Sciatic nerve (tissue), 2 donors: ENCODE measurements around the gene DIP2C. TPM values are rescaled to one million over a fixed set of nuclear protein-coding genes. Genes with fewer than 3 reads are reported as not detected.
A peak's percentile ranks its signal among the peaks of the same experiment; 100 is the strongest.
"Not testable (repeated sequence)": the region's sequence is repeated elsewhere in the genome, so short reads cannot be mapped to it uniquely, and the experiment has no call there.

Experiments
- ATAC-seq: fragments of 200-7000 bp; cut with Tn5 transposase; one replicate; pipeline ENCODE4 v1.9.1; 2020; ENCODE audit warnings: mild to moderate bottlenecking, moderate library complexity
- DNase-seq: peaks from one replicate; pipeline ENCODE4 v3.0.0-alpha.2; 2020; ENCODE audit warnings: low spot score
- intact Hi-C: fragments of 100-400 bp; cut with DNase I; formaldehyde crosslinking; loops from one replicate; pipeline ENCODE4 v1.14.2; 2022
- total RNA-seq: library from RNA; stranded (reverse); fragmentation: NEBNext Ultra II Directional; extraction: Animal tissue kit (Norgen Biotek cat#: 25700); gene quantifications from one replicate; pipeline ENCODE4 v1.2.1, GENCODE V29; 2021
- donor health status: DM: no; HTN: no; CAD: no.
- donor health status: DM: no; HTN: no; CAD: no.

Gene DIP2C
- total RNA-seq, 1 donor from 2014 or later = 38.7 TPM

DNA sequence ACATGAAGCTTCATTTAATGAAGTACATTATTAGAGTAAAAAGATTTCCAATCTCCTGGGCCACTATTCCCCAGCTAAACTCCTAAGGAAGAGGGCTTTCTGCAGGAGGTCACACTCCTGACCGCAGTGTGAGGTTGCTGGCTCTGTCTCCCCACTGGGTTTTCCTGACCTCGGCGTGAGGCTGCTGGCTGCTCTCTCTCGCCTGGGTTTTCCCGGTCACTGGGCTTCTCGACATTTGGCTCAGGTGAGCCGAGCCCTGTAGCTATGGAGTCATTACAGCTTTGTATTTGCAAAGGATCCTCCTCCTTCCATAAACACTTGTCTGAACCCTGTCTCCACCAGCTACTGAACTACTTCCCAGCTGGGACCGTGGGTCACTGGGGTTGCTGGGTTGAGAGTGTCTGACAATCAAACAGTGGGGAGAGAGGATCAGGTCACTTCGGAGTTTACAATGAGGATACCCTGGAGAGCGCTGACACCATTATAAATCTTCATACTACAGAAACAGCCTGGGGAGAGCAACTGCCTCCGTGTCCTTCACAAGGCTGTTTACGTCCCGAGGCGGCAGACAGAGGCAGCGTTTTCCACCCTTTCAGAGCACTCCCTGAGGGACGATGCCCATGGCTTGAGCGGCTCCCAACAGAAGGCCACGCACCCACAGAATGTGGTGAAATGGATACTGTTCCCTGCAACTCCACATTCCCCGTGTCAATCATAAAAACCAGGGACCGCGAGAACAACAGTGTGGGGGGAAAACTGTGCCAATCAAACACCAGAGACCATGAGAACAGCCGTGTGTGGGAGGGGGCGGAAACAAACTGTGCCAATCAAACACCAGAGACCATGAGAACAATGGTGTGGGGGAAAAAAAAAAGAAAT lies 328.0 kb downstream of the DIP2C start:
- peak; percentile 65 for ATAC-seq
- no peak for DNase-seq
- intact Hi-C loops = no loop called here

DNA sequence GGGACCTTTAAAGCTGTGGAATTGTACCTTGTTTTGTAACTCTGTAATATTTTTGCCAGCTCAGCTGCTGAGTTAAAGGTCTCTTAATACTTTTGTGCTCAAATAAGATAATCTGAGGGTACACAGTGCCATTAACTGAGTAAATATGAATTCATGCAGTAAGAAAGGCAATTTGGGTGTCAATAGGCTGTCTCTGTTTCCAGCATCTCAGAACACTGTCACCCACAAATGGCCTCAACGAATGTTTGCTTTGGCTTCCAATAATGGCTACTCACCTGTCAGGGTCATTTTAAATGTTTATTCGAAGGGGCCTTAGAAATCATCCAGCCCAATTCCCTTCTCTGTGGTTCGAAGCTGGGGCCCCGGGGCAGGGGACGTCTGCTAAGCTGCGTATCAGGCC lies 328.8 kb downstream of the DIP2C start:
- intact Hi-C loops = no loop called here

DNA sequence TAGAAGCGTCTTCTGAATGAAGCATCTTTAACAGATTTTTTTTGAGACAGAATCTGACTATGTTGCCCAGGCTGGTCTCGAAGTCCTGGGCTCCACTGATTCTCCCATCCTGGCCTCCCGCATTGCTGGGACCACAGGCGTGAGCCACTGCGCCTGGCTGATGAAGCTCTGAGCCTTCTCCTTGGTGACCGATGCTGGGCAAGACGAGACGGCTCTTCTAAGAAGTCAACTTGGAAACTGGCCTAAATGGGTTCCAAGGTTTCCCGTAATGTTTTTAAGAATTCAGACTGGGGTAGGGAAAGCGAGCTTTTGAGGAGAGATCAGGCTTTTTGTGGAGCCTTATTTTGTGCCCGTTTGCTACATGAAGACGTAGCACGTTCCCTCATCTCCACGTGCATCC lies 329.7 kb downstream of the DIP2C start:
- DNase-seq (no peak), ATAC-seq (no peak)
- intact Hi-C loops = no loop called here

More for the DNA sequence above, 328.8 kb downstream of the DIP2C start:
- ATAC-seq (no peak), DNase-seq (no peak)

DNA sequence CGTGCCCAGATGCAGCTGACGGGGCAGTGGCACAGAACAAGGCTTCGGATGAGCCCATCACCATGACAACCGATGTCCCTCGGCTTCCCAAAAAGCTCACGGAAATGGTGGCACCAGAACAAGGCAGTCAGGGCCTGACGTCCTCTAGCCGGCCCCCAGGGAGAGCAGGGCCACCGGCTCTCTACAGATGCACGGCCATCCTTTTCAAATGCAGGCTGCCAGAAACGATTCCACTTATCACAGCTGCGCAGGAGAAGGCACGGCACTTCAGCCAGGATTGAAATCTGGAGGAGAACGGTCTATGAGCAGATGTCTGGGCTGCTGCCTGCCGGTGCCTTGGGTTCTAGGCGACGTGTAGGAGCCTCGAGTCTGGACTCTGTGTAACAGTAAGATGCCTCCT lies 330.4 kb downstream of the DIP2C start:
- intact Hi-C loops = no loop called here
- no peak for DNase-seq
- no peak for ATAC-seq

DNA sequence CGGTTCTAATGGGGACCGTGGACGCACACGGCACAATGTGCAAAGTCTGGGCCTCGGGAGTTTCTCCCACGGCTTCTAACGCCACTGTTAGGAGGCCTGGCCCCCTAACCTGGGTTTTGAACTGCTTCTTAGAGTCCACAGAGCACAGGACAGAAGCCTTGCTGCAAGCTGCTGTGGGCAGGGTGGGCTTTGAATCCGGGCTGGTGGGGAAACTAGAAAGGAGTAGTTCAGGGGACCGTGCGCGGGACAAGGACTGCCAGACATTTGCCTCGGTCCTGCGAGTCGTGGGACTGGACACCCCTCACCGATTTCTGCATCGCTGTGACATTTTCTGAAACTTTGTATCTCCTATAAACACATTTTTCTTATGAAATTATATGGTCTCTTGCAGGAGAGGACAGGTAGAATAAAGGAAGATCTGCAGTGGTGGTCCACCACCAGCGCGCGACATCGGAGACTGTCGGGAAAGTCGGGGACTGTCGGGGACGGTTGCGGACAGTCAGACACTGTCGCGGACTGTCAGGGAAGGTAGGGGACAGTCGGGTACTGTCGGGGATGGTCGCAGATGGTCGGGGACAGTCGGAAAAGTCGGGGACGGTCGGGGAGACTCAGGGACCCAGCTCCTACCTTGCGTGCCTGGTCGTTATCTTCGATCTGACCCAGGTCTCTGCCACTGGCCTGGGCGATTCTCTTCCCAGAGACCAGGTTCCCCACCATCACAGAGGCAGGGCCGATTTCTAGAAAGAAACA lies 332.1 kb downstream of the DIP2C start:
- DNase-seq = no peak
- intact Hi-C loops = no loop called here

DNA sequence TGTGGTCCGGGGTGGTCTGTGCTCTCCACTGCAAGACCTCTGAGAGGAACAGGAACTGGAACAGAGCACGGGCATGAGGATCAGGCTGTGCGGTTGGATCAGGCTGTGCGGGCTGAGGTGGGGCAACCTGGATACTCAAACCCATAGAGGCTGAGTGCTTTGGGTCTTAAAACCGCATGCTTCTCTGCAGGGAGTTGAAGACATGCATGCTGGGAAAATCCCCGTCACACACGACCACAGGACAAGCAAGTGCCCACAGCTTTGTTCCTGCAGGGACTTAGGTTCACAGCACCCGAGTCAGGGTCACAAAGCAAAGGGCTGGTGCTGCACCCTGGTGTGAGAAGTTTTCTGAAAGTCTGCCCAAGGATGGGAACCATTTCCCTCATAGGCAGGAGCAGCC lies 333.0 kb downstream of the DIP2C start:
- DNase-seq = no peak
- intact Hi-C loops = no loop called here
- no peak for ATAC-seq

More for the DNA sequence above, 332.1 kb downstream of the DIP2C start:
- ATAC-seq = no peak

DNA sequence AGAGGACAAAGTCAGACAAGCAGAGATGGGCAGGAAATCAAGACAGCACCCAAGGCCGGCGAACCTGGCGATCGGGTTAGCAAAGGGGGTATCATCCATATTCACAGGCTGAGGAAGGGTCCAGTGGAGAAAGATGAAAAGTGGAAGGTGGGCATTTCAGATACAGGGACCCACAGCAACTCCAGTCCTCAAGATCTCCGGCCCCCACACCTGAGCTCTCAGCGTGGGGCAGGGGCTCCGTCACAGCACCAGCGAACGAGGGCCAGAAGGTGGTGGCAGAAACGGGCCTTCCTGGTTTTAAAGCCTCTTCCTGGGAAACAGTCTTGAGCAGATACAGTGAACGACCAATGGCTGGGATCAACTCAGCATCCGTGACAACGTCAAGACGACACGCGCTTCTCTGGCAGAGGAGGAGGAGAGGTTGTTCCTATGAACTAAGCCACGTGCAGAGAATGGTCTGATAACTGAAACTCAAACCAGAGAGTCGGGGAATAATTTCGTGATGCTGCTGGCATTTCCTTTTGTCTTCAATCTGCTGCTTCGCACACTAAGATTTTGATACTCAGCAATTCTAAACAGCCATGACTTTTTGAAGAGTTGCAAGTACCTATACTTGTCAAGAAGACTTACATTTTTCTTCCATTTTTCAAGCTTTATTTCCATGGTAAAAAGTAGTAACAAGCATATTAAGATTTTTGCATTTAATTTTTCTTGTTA lies 334.4 kb downstream of the DIP2C start:
- intact Hi-C loops = no loop called here
- DNase-seq (no peak), ATAC-seq (no peak)

DNA sequence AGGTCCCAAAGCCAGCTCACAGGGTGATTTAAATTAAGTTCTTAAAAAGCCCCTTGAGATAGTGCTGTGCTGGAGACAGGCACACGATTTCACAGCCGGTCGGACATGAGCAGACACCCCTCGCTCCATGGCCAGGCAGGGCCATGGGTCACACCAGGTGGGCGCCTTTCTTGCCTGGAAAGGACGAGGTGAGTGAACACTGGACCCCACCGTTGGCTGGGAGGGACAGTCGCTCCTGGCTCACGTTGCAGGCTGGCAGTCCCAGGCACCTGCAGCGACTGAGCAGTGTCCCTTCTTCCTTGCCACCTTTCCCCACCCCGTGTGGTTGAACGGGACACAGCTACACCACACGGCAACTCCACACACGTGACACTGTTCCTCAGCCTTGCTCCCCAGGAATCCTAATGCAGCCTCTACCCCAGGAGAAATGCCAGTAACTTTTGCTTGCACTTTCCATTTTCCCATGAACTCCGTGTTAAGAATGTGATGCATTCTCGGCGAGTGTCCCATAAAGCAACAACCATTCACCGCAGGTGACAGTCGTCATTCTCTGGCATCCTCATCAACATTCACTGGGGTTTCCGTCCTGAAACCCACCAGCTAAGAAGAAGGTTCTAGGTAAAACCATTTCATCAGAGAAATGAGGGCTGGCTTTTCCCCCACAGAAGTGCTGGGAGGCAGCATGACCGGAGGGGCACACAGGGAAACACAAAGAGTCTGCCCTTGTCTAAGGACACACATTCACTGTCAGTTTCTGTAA lies 336.8 kb downstream of the DIP2C start:
- DNase-seq = no peak
- ATAC-seq = no peak
- intact Hi-C loops = no loop called here

DNA sequence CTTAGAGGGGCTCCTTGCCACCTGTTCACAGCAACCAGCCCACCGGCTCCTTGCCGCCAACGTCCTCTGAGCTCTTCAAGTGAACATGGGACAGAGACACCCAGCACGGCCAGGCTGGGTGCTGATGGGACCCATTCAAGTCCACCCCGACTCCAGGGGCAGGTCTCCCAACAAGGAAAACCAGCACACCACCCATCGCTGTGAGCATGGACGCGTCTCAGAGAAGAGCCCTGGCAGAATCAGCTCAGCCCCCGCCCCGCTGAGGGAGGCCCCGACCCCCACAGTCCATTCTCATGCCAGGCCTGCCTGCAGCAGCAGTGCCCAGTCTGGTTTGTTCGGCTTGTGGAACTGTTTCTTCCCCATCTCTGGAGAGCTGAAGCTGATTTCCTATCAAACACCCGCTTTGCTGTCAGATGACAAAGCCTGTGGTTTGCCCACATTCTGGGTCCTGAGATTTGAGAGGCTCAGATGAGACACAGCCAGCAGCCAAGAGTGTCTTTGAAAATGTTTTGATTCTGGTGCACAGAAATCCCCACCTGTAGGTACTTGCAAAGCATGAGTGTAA lies 337.6 kb downstream of the DIP2C start:
- DNase-seq = peak; percentile 52
- intact Hi-C loops = no loop called here
- ATAC-seq = no peak

DNA sequence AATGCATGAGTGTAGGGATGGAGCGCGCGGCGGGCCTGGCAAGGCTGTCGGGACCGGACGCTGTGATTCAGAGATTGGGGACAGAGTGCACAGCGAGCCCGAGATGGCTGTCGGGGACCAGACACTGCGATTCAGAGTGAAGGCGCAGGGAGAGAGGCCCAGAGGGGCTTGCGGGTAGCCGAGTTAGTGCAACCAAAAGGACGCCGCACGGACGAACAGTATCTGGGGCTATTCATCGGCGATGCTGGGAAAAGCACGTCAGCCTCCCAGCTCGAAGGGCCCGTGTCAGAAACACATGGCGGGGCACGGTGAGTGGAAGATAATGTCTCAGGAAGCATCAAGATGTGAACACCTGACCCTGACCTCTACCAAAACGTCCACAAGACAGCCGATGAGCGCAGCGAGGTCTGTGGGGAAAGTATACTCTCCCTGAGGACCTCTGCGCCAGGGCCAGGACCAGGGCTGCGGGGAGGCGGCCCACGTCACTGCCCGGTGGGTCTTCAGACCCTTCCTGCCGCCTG lies 338.4 kb downstream of the DIP2C start:
- intact Hi-C loops = no loop called here
- ATAC-seq (no peak), DNase-seq (no peak)

DNA sequence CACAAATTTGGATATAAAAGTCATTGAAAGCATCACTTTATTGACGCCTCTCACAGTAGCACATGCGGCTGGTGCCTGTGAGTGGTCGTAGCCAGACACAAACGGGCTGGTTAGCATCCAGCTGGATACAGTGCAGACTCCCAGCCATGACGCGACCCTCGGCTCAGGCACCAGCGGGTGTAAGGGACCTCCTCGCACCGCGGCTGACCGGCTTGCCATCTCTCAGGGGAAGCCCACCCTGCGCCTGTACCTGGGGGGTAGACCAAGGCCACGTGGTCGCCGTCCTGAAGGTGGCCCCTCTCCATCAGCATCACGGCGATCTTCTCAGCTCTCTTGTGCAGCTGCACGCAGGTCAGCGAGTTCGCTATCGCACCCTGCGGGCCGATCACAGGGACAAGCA lies 340.4 kb downstream of the DIP2C start:
- ATAC-seq (no peak), DNase-seq (no peak)
- intact Hi-C loops = no loop called here

DNA sequence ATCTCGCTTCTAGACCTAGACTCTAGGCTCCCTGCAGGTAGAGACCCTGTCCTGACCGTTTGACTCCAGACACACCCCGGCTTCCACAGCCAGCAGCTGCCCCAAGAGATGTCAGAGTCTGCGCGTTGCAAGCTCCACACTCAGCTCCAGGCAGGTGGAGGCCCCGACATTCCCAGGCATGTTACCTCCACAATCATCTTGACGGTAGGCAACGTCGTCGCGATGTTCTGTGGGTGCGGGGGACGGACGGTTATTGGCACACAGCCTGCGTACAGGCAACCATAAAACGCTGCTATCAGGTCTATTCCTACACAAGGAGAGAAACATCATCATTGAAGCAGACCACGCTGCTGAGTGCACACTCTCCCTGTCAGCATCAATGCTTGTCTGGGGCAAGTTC lies 341.0 kb downstream of the DIP2C start:
- no peak for ATAC-seq
- DNase-seq = no peak
- intact Hi-C loops = no loop called here

DNA sequence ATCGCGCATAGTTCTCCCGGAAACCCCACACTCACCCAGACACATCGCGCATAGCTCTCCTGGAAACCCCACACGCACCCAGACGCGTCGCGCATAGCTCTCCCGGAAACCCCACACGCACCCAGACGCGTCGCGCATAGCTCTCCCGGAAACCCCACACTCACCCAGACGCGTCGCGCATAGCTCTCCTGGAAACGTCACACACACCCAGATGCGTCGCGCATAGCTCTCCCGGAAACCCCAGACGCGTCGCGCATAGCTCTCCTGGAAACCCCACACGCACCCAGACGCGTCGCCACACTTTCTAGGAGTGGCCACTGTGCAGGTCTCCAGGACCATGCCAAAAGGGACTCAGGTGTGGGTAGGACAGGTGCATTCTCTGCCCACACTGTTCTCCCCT lies 341.7 kb downstream of the DIP2C start:
- ATAC-seq, DNase-seq, intact Hi-C loops: not testable (repeated sequence)

DNA sequence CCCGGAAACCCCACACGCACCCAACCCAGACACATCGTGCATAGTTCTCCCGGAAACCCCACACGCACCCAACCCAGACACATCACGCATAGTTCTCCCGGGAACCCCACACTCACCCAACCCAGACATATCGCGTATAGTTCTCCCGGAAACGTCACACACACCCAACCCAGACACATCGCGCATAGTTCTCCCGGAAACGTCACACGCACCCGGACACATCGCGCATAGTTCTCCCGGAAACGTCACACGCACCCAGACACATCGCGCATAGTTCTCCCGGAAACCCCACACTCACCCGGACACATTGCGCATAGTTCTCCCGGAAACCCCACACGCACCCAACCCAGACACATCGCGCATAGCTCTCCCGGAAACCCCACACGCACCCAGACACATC lies 342.3 kb downstream of the DIP2C start:
- DNase-seq = peak; percentile 30
- ATAC-seq, intact Hi-C loops: not testable (repeated sequence)

DNA sequence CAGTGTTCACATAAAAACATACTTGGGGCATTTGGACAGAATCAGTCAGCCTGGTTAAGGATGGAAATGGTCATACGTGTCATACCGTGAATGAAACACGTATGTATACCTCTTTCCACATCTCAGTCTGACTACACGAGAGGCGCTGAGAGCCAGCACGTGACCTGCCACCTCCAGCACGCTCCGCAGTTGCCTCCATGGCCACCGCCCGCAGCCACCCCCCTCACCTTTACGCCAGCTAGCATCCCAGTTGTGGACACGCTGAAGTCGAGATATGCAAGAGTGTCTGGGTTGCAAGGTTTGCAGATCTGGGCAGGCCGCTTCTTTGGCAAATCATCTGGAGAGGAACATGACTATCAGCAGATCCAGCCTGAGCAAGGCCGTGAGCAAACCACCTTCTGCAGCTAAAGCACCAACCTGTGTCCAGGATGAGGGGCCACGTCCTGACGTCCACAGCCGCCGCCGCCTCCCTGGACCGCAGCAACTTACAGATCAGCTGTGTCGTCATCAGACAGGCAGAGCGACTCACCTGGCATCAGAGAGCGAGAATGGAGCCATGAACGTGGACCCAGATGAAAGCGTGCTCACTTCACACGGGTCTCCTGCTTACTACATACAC lies 344.8 kb downstream of the DIP2C start:
- intact Hi-C loops = no loop called here
- no peak for ATAC-seq
- DNase-seq = no peak

DNA sequence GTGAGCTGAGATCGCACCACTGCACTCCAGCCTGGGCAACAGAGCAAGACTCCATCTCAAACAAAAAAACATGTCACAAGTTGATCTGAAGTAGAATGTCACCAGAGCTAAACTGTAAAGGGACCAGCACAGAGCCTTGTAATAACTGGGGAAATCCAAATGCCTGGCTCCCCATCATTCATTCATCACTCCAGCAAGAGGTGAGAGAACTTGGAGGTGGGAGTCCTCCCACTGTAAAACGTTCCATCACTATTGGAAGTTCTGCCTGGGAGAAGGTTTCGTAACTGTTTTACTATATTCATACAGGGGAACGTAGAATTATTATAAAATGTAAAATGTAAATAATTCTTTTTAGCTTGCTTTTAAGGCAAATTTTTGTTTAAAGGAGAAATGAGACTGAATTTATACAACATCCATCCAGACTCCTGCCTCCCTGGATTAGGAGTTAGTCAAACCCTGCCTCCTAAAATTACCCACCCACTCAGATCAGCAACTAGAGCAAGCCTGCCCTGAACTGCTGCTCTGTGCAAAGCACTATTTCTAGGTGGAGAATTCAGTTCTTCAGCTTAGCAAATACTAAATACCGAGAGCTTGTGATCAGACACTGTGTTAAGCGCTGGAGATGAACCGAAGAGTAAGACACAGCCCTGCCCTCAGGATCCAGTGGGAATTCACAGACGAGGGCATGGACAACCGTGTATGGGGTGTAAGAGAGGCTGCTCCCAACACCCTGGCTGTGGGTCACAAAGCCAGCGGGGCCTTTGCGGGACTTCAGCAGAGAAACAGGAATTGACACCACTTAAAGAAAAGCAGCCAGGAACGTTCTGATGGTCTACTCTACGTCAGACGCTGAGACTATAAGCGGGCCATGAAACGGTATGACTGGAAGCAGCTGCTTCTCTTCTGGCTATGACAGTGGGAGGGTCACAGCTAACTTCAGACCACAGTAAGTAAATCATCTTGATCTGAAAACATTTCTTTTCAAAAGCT lies 345.9 kb downstream of the DIP2C start:
- DNase-seq = no peak
- ATAC-seq = no peak
- intact Hi-C loops = no loop called here
